Left lobe of liver (tissue), 2 donors: Measurements from ENCODE around the gene ATP8A2. TPM values are rescaled to one million over a fixed set of nuclear protein-coding genes. Genes with fewer than 3 reads are reported as not detected.

Source experiments
- ATAC-seq: fragments of 200-7000 bp; cut with Tn5 transposase; one replicate; pipeline ENCODE4 v1.9.1; 2020; ENCODE audit warnings: mild to moderate bottlenecking, moderate library complexity
- DNase-seq: peaks from one replicate; pipeline ENCODE4 v3.0.0-alpha.2; 2020; ENCODE audit warnings: low spot score
- total RNA-seq: library from RNA; stranded (reverse); gene quantifications from one replicate; pipeline ENCODE4 v1.2.1, GENCODE V29; 2021
- donor health status: DM: no; HTN: no; CAD: no; lungs with moderate emphysema.
- donor health status: DM: no; HTN: yes; CAD: no.

ATP8A2 gene
- total RNA-seq, 1 donor from 2014 or later: not detected

- no peak for ATAC-seq
- no peak for DNase-seq
Measured at GRCh38 chr13:25380741-25381324, 9.1 kb downstream of the ATP8A2 start.

- no peak for ATAC-seq
- no peak for DNase-seq
Measured at GRCh38 chr13:25384758-25385410, 13.1 kb downstream of the ATP8A2 start.

- no peak for DNase-seq
- ATAC-seq: no peak
Measured at GRCh38 chr13:25391932-25392331, 20.2 kb downstream of the ATP8A2 start.

- no peak for ATAC-seq
- no peak for DNase-seq
Measured at GRCh38 chr13:25394402-25395060, 22.8 kb downstream of the ATP8A2 start.

GRCh38 chr13:25397763-25398162 lies 26.0 kb downstream of the ATP8A2 start:
- DNase-seq (no peak), ATAC-seq (no peak)

- ATAC-seq: no peak
- DNase-seq: no peak
Measured at GRCh38 chr13:25400925-25401324, 29.2 kb downstream of the ATP8A2 start.

GRCh38 chr13:25401958-25402357 lies 30.2 kb downstream of the ATP8A2 start:
- ATAC-seq: no peak
- DNase-seq: no peak

- ATAC-seq: peak; percentile 81
Measured at GRCh38 chr13:25406377-25406776, 34.6 kb downstream of the ATP8A2 start.

GRCh38 chr13:25409938-25410337 lies 38.2 kb downstream of the ATP8A2 start:
- DNase-seq (no peak), ATAC-seq (no peak)

More at GRCh38 chr13:25406377-25406776, 34.6 kb downstream of the ATP8A2 start:
- DNase-seq: no peak

- no peak for DNase-seq
- no peak for ATAC-seq
Measured at GRCh38 chr13:25415241-25415640, 43.5 kb downstream of the ATP8A2 start.

- DNase-seq: no peak
- ATAC-seq: no peak
Measured at GRCh38 chr13:25417535-25417934, 45.8 kb downstream of the ATP8A2 start.

- ATAC-seq (no peak), DNase-seq (no peak)
Measured at GRCh38 chr13:25420161-25420560, 48.4 kb downstream of the ATP8A2 start.

- DNase-seq (peak; percentile 72), ATAC-seq (peak; percentile 97)
Measured at GRCh38 chr13:25421612-25422011, 49.8 kb downstream of the ATP8A2 start.

- no peak for DNase-seq
- peak; percentile 41 for ATAC-seq
Measured at GRCh38 chr13:25422153-25422552, 50.4 kb downstream of the ATP8A2 start.

GRCh38 chr13:25423831-25424230 lies 52.1 kb downstream of the ATP8A2 start:
- no peak for ATAC-seq
- no peak for DNase-seq

- ATAC-seq (no peak), DNase-seq (no peak)
Measured at GRCh38 chr13:25429466-25429865, 57.7 kb downstream of the ATP8A2 start.

GRCh38 chr13:25432691-25433090 lies 60.9 kb downstream of the ATP8A2 start:
- ATAC-seq (no peak), DNase-seq (no peak)

GRCh38 chr13:25440061-25440460 lies 68.3 kb downstream of the ATP8A2 start:
- ATAC-seq (no peak), DNase-seq (no peak)

GRCh38 chr13:25446261-25446660 lies 74.5 kb downstream of the ATP8A2 start:
- DNase-seq: no peak

GRCh38 chr13:25447396-25447795 lies 75.6 kb downstream of the ATP8A2 start:
- no peak for DNase-seq
- ATAC-seq: no peak

More at GRCh38 chr13:25446261-25446660, 74.5 kb downstream of the ATP8A2 start:
- no peak for ATAC-seq

GRCh38 chr13:25453850-25454365 lies 82.1 kb downstream of the ATP8A2 start:
- DNase-seq: no peak

GRCh38 chr13:25455146-25455545 lies 83.4 kb downstream of the ATP8A2 start:
- no peak for DNase-seq
- ATAC-seq: no peak

More at GRCh38 chr13:25453850-25454365, 82.1 kb downstream of the ATP8A2 start:
- no peak for ATAC-seq
